HepG2 (cell line): ENCODE data around the gene KRT77.

Source experiments
- NCOA2 ChIP-seq: sonication (generic); formaldehyde crosslinking; IDR thresholded peaks from 2 replicates; pipeline ENCODE4 v1.8.0; 2022; ENCODE audit warnings: inconsistent platforms
- SETDB1 ChIP-seq: sonication (generic); formaldehyde crosslinking; IDR thresholded peaks from 2 replicates; pipeline ENCODE4 v1.5.1; 2020; ENCODE audit warnings: missing genetic modification reagents, mild to moderate bottlenecking, borderline replicate concordance
- ZNF776 ChIP-seq: sonication (generic); formaldehyde crosslinking; IDR thresholded peaks from 2 replicates; pipeline ENCODE4 v1.4.0; 2020; ENCODE audit warnings: mild to moderate bottlenecking, missing genetic modification reagents
- TF ChIP-seq, protein P1 (sequence below): sonication (generic); formaldehyde crosslinking; IDR thresholded peaks from 2 replicates; pipeline ENCODE4 v1.4.0; 2020; ENCODE audit warnings: missing genetic modification reagents

DNA sequence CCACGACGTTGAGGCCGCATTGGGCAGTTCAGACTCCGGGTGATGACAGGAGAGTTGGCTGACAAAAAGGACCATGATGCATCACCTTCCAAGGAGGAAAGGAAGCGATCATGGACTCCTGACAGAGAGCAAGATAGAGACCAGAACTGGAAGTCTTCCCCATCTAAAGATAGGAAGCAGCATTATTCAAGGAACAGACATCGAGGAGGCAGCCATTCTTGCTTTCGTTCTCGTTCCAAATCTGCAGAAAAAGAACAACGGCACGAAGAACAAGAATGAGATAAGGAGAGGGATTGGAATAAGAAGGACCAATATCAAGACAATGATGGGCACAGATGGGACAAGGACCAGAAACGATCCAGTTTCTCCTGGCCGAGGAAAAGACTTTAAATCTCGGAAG, 27.1 kb upstream of the KRT77 start:
- no peak for TF ChIP-seq SETDB1 (CRISPR knock-in tag)
- no peak for TF ChIP-seq NCOA2 (CRISPR knock-in tag)
- no peak for TF ChIP-seq ZNF776
- TF ChIP-seq, protein P1, sequence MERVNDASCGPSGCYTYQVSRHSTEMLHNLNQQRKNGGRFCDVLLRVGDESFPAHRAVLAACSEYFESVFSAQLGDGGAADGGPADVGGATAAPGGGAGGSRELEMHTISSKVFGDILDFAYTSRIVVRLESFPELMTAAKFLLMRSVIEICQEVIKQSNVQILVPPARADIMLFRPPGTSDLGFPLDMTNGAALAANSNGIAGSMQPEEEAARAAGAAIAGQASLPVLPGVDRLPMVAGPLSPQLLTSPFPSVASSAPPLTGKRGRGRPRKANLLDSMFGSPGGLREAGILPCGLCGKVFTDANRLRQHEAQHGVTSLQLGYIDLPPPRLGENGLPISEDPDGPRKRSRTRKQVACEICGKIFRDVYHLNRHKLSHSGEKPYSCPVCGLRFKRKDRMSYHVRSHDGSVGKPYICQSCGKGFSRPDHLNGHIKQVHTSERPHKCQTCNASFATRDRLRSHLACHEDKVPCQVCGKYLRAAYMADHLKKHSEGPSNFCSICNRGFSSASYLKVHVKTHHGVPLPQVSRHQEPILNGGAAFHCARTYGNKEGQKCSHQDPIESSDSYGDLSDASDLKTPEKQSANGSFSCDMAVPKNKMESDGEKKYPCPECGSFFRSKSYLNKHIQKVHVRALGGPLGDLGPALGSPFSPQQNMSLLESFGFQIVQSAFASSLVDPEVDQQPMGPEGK (CRISPR knock-in tag): no peak
